Cardiac muscle cell (in vitro differentiated cells and primary cell): ENCODE data around the gene EEA1. TPM values are rescaled to one million over a fixed set of nuclear protein-coding genes. Genes with fewer than 3 reads are reported as not detected.

Source experiments
- DNase-seq, 2 donors: peaks; one replicate each; pipeline versions ENCODE4 v3.0.0 to v3.0.0-alpha.2; 2010 to 2017; ENCODE audit warnings: low read depth in 1 of 2, low spot score in 1 of 2
- H3K27ac ChIP-seq: fragments of 200-600 bp; sonication (generic); 2 replicates; pipeline ENCODE4 v1.5.1; 2016
- H3K27me3 ChIP-seq: fragments of 200-600 bp; sonication (generic); 2 replicates; pipeline ENCODE4 v1.6.0; 2016; ENCODE audit warnings: control low read depth
- H3K36me3 ChIP-seq: fragments of 200-600 bp; sonication (generic); 2 replicates; pipeline ENCODE4 v1.5.1; 2016; ENCODE audit warnings: control low read depth
- H3K4me1 ChIP-seq: fragments of 200-600 bp; sonication (generic); 2 replicates; pipeline ENCODE4 v1.8.1; 2017; ENCODE audit warnings: low read depth, mild to moderate bottlenecking, mixed run types
- H3K4me3 ChIP-seq: fragments of 200-600 bp; sonication (generic); 2 replicates; pipeline ENCODE4 v1.5.1; 2016; ENCODE audit warnings: mild to moderate bottlenecking
- H3K9me3 ChIP-seq: fragments of 200-600 bp; sonication (generic); 2 replicates; pipeline ENCODE4 v1.5.1; 2017; ENCODE audit warnings: low read depth, mild to moderate bottlenecking, control low read depth
- polyA plus RNA-seq: library from polyadenylated mRNA; unstranded; fragments of >200 nt; fragmentation: Nextera tagmentation; extraction: Ambion mirVana; gene quantifications from 2 replicates; pipeline ENCODE4 v1.2.1, GENCODE V29; 2016
- total RNA-seq: library from RNA; depleted of rRNA; stranded (reverse); fragments of >200 nt; gene quantifications from 2 replicates; pipeline ENCODE4 v1.2.3, GENCODE V29; 2016
- TF ChIP-seq, protein P1 (sequence below): IDR thresholded peaks from 2 replicates; pipeline ENCODE4 v1.5.1; 2012; ENCODE audit warnings: low read depth, mild to moderate bottlenecking, low read length

The EEA1 gene
- total and polyA plus RNA-seq, 2 experiments from 2014 or later = 9.8 to 32.9 TPM

DNA sequence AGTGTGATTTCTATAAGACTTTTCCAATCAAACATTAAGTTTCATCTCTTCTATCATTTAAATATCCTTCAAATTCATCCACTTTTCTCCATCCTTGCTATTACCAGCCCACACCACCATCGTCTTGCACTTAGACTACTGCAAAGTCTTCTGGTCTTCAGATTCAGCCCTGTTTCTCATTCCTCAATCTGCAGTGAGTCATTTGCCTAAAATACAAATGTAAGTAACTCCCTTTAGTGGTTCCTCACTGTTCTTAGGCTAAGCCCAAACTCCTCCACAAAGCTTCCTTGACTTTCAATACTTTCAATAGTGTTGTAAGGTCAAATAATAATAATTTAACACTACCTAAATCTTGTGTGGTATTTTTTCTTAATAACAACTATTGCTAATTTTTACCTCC is 143.1 kb downstream of the EEA1 start:
- Histone ChIP-seq H3K27me3 (no peaks in the 10 kb centered on the region), H3K4me3 (no peak overlapping the region), H3K36me3 (no peaks in the 10 kb centered on the region), H3K9me3 (no peaks in the 10 kb centered on the region), H3K4me1 (peaks cover 4% of the 10 kb centered on the region), H3K27ac (no peak overlapping the region)
- DNase-seq = peak in 1 of 2 donors; percentile 29
- TF ChIP-seq, protein P1, sequence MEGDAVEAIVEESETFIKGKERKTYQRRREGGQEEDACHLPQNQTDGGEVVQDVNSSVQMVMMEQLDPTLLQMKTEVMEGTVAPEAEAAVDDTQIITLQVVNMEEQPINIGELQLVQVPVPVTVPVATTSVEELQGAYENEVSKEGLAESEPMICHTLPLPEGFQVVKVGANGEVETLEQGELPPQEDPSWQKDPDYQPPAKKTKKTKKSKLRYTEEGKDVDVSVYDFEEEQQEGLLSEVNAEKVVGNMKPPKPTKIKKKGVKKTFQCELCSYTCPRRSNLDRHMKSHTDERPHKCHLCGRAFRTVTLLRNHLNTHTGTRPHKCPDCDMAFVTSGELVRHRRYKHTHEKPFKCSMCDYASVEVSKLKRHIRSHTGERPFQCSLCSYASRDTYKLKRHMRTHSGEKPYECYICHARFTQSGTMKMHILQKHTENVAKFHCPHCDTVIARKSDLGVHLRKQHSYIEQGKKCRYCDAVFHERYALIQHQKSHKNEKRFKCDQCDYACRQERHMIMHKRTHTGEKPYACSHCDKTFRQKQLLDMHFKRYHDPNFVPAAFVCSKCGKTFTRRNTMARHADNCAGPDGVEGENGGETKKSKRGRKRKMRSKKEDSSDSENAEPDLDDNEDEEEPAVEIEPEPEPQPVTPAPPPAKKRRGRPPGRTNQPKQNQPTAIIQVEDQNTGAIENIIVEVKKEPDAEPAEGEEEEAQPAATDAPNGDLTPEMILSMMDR = no peak

DNA sequence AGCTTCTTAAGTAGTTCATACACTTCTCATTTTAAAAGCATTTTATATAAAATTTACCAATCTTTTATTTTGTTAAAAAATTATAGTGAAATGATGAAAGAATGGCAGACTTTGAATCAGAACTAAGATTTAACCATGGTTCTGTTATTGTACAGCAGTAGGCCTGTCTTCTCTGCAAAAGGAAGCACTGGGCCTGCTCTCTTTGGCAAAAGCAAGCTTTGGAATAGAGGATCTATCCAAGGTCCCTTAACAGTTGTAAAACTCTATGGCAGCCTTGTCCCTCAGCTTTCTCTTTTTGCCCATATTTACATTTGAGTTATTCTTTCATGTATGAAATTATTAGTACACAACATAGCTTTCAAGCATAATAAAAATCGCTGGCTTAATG is 143.5 kb downstream of the EEA1 start:
- TF ChIP-seq, protein P1 = no peak
- no peaks in the 10 kb centered on the region for H3K9me3 ChIP-seq
- no peak overlapping the region for H3K27ac ChIP-seq
- DNase-seq = peak in 1 of 2 donors; percentile 13
- H3K27me3 ChIP-seq = no peaks in the 10 kb centered on the region
- H3K4me3 ChIP-seq = no peak overlapping the region
- peaks cover 4% of the 10 kb centered on the region for H3K4me1 ChIP-seq
- H3K36me3 ChIP-seq = no peaks in the 10 kb centered on the region

DNA sequence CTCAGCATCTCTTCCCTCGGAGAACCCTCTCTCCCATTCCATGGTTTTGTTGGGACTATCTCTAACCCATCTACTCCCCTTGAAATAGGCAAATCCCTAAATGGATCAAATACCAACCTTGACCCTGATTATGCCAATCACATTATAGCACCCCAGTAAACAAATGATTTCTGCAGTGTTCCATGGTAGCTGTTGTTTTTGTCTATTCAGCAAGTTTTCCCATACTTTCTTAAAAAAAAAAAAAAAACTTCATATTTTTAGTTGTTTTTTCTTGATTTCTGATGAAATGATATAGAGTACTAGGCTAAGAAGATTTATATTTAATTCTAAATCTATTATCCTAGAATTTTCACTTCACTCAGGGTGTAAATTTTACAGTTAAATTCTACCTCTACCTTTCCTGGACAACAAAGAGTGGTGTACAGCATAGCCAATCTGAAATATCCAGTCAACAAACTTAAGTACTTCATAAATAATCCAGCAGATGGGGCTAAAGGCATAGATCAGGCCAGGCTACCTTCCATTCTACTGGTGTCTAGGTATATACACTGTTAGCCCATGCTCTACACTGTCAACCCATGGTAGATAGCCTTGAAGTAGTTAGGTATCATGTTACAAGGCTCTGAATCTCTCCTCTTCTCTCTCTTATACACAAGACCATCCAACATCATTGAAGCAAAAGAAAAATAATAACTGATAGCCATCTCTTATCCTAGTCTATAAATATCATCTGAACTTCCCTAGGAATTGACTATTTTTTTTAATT is 144.1 kb downstream of the EEA1 start:
- TF ChIP-seq, protein P1 = peak; percentile 50
- Histone ChIP-seq H3K9me3 (no peaks in the 10 kb centered on the region), H3K4me3 (no peak overlapping the region), H3K4me1 (peaks cover 4% of the 10 kb centered on the region), H3K27me3 (no peaks in the 10 kb centered on the region), H3K27ac (no peak overlapping the region), H3K36me3 (no peaks in the 10 kb centered on the region)
- DNase-seq = peak; percentile 87 to 89

DNA sequence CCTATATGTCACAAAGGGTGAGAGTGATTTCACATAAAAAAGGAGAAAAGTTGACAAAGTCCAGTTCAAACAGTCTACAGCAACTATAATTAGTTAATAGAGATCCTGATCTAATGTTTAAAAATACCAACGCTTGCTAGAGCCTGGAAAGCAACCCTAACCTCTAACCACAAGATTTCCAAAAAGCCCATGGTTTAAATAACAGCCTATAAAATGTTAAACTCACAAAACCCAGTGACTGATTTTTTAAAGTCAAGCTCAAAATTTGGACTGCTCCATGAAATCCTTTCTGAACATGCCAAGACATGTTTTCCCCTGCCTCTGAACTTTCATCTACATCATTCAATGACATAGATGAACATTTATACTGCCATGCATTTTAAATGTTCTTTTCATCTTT is 144.7 kb downstream of the EEA1 start:
- peaks cover 4% of the 10 kb centered on the region for H3K4me1 ChIP-seq
- H3K27ac ChIP-seq = no peak overlapping the region
- no peaks in the 10 kb centered on the region for H3K36me3 ChIP-seq
- no peak for DNase-seq
- TF ChIP-seq, protein P1 = no peak
- no peaks in the 10 kb centered on the region for H3K9me3 ChIP-seq
- H3K4me3 ChIP-seq = no peak overlapping the region
- no peaks in the 10 kb centered on the region for H3K27me3 ChIP-seq

DNA sequence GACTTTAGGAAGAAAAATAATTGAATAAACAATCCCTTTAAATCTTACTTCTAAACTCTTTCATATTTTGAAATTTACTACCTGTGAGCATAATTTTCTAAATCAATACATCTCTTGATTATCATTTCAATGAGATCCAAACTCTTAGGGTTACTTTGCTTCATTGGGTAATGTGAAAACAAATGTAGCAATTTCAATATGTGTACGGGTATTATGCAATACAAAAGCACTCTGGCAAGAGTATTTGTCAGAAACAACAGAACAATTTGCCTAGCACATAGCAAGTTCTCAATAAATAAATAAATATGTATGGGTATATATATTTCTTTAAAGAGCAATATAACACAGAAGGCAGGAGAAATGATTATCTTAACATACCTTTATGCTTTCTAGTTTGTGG is 149.2 kb downstream of the EEA1 start:
- peak in 1 of 2 donors; percentile 62 for DNase-seq

More for the DNA sequence above, 149.2 kb downstream of the EEA1 start:
- Histone ChIP-seq H3K27ac (no peak overlapping the region), H3K9me3 (no peaks in the 10 kb centered on the region), H3K27me3 (no peaks in the 10 kb centered on the region), H3K4me3 (no peak overlapping the region), H3K4me1 (no peaks in the 10 kb centered on the region), H3K36me3 (peaks cover 23% of the 10 kb centered on the region)
- TF ChIP-seq, protein P1 = no peak
